SK-N-SH treated with all-trans-retinoic acid at 6 μM for 48 hours (cell line): ENCODE data around the gene CFDP1.
A peak's percentile ranks its signal among the peaks of the same experiment; 100 is the strongest.

Experiments
- ATAC-seq: fragments of 200-7000 bp; cut with Tn5 transposase; 3 replicates; pipeline ENCODE4 v1.9.1; 2020; ENCODE audit warnings: mild to moderate bottlenecking, moderate library complexity
- ARNTL ChIP-seq: fragments of 450-650 bp; formaldehyde crosslinking; IDR thresholded peaks from 2 replicates; pipeline ENCODE4 v1.5.0; 2020; ENCODE audit warnings: low read depth, mild to moderate bottlenecking, moderate library complexity, borderline replicate concordance
- BACH2 ChIP-seq: fragments of 250-450 bp; sonication (Bioruptor Pico); IDR thresholded peaks from 2 replicates; pipeline ENCODE4 v1.9.0; 2021; ENCODE audit warnings: mild to moderate bottlenecking, borderline replicate concordance
- CSRNP3 ChIP-seq: fragments of 250-450 bp; sonication (Bioruptor Pico); IDR thresholded peaks from 2 replicates; pipeline ENCODE4 v1.5.1; 2021; ENCODE audit warnings: mild to moderate bottlenecking, moderate library complexity
- ESRRG ChIP-seq: fragments of 250-450 bp; sonication (Bioruptor Pico); IDR thresholded peaks from 2 replicates; pipeline ENCODE4 v1.6.1; 2021; ENCODE audit warnings: mild to moderate bottlenecking
- GLIS3 ChIP-seq: fragments of 250-450 bp; sonication (Bioruptor Pico); IDR thresholded peaks from 2 replicates; pipeline ENCODE4 v1.5.0; 2020; ENCODE audit warnings: mild to moderate bottlenecking, moderate library complexity
- ISL1 ChIP-seq: fragments of 250-450 bp; sonication (Bioruptor Pico); IDR thresholded peaks from 2 replicates; pipeline ENCODE4 v2.1.2; 2022; ENCODE audit warnings: mild to moderate bottlenecking, moderate library complexity
- OSR1 ChIP-seq: fragments of 250-450 bp; sonication (Bioruptor Pico); IDR thresholded peaks from 2 replicates; pipeline ENCODE4 v1.8.0; 2022; ENCODE audit warnings: moderate library complexity, mild to moderate bottlenecking, inconsistent platforms
- PPARA ChIP-seq: fragments of 250-450 bp; sonication (Bioruptor Pico); IDR thresholded peaks from 2 replicates; pipeline ENCODE4 v1.5.0; 2020; ENCODE audit warnings: mild to moderate bottlenecking, borderline replicate concordance
- RARB ChIP-seq: fragments of 250-450 bp; sonication (Bioruptor Pico); IDR thresholded peaks from 2 replicates; pipeline ENCODE4 v1.8.0; 2021; ENCODE audit warnings: mild to moderate bottlenecking, moderate library complexity
- SNAI2 ChIP-seq: fragments of 250-450 bp; sonication (Bioruptor Pico); IDR thresholded peaks from 2 replicates; pipeline ENCODE4 v1.5.0; 2020; ENCODE audit warnings: mild to moderate bottlenecking, moderate library complexity
- TCF4 ChIP-seq: fragments of 250-450 bp; sonication (Bioruptor Pico); IDR thresholded peaks from 2 replicates; pipeline ENCODE4 v1.8.0; 2021; ENCODE audit warnings: mild to moderate bottlenecking, moderate library complexity, borderline replicate concordance
- TOX ChIP-seq: fragments of 250-450 bp; sonication (Bioruptor Pico); IDR thresholded peaks from 2 replicates; pipeline ENCODE4 v1.8.0; 2021; ENCODE audit warnings: mild to moderate bottlenecking, moderate library complexity, borderline replicate concordance
- ZC3H10 ChIP-seq: fragments of 250-450 bp; sonication (Bioruptor Pico); IDR thresholded peaks from 2 replicates; pipeline ENCODE4 v1.5.1; 2021; ENCODE audit warnings: mild to moderate bottlenecking, moderate library complexity
- ZFP30 ChIP-seq: fragments of 450-650 bp; formaldehyde crosslinking; IDR thresholded peaks from 2 replicates; pipeline ENCODE4 v1.5.0; 2022; ENCODE audit warnings: mild to moderate bottlenecking, moderate library complexity
- ZNF565 ChIP-seq: fragments of 450-650 bp; formaldehyde crosslinking; conservative IDR thresholded peaks from 2 replicates; pipeline ENCODE4 v1.5.0; 2020; ENCODE audit warnings: low read depth, mild to moderate bottlenecking, moderate library complexity
- ZNF8 ChIP-seq: fragments of 450-650 bp; formaldehyde crosslinking; IDR thresholded peaks from 2 replicates; pipeline ENCODE4 v1.5.0; 2020; ENCODE audit warnings: mild to moderate bottlenecking, moderate library complexity
- TF ChIP-seq, protein P1 (sequence below): fragments of 250-450 bp; sonication (Bioruptor Pico); IDR thresholded peaks from 2 replicates; pipeline ENCODE4 v1.5.0; 2020; ENCODE audit warnings: mild to moderate bottlenecking, moderate library complexity
- TF ChIP-seq, protein P2 (sequence below): fragments of 250-450 bp; sonication (Bioruptor Pico); IDR thresholded peaks from 2 replicates; pipeline ENCODE4 v1.8.0; 2021; ENCODE audit warnings: low read depth, mild to moderate bottlenecking, moderate library complexity, borderline replicate concordance
- TF ChIP-seq, protein P3 (sequence below): fragments of 250-450 bp; sonication (Bioruptor Pico); IDR thresholded peaks from 2 replicates; pipeline ENCODE4 v1.5.1; 2020; ENCODE audit warnings: low read depth, mild to moderate bottlenecking, moderate library complexity
- TF ChIP-seq, protein P4 (sequence below): fragments of 250-450 bp; sonication (Bioruptor Pico); IDR thresholded peaks from 2 replicates; pipeline ENCODE4 v1.8.0; 2020; ENCODE audit warnings: mild to moderate bottlenecking, moderate library complexity, borderline replicate concordance

CFDP1 gene

DNA sequence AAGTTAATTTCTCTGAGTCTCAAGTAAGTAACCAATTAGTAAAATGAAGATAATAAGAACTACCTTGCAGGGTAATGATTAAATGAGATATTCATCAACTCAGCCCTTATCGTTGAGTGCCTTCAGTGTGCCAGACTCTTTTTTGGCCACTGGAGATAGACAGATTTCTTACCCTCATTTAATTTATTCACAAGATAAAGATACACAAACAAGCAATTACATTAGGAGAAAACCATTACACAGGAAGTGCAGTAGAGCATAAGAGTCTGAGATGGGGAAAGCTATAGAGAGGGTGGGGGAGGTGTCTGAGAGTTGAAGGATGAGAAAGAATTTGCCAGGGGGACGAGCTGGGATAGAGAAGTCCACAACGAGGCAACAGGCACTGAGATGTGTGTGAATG, 109.4 kb downstream of the CFDP1 start:
- TF ChIP-seq SNAI2 (CRISPR knock-in tag) (no peak), ZNF8 (CRISPR knock-in tag) (peak; percentile 24; the same call in 1 of the 2 replicates), BACH2 (no peak), TCF4 (CRISPR knock-in tag) (peak; percentile 89), ISL1 (CRISPR knock-in tag) (peak; percentile 10; the same call in 1 of the 2 replicates)
- TF ChIP-seq, protein P1, sequence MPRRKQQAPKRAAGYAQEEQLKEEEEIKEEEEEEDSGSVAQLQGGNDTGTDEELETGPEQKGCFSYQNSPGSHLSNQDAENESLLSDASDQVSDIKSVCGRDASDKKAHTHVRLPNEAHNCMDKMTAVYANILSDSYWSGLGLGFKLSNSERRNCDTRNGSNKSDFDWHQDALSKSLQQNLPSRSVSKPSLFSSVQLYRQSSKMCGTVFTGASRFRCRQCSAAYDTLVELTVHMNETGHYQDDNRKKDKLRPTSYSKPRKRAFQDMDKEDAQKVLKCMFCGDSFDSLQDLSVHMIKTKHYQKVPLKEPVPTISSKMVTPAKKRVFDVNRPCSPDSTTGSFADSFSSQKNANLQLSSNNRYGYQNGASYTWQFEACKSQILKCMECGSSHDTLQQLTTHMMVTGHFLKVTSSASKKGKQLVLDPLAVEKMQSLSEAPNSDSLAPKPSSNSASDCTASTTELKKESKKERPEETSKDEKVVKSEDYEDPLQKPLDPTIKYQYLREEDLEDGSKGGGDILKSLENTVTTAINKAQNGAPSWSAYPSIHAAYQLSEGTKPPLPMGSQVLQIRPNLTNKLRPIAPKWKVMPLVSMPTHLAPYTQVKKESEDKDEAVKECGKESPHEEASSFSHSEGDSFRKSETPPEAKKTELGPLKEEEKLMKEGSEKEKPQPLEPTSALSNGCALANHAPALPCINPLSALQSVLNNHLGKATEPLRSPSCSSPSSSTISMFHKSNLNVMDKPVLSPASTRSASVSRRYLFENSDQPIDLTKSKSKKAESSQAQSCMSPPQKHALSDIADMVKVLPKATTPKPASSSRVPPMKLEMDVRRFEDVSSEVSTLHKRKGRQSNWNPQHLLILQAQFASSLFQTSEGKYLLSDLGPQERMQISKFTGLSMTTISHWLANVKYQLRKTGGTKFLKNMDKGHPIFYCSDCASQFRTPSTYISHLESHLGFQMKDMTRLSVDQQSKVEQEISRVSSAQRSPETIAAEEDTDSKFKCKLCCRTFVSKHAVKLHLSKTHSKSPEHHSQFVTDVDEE (CRISPR knock-in tag): peak; percentile 81
- no peak for ATAC-seq

DNA sequence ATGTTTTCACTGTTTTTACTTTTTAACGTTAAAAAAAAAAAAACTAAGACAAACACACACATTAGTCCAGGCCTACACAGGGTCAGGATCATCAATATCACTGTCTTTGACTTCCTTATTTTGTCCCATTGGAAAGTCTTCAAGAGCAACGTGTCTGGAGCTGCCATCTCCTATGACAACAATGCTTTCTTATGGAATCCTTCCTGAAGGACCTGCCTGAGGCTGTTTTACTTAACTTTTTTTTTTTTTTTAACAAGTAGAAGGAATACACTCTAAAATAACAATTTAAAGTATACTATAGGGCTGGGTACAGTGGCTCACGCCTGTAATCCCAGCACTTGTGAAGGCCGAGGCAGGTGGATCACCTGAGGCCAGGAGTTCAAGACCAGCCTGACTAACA, 110.1 kb downstream of the CFDP1 start:
- no peak for ATAC-seq
- TF ChIP-seq, protein P1 (CRISPR knock-in tag): no peak
- TF ChIP-seq, protein P2, sequence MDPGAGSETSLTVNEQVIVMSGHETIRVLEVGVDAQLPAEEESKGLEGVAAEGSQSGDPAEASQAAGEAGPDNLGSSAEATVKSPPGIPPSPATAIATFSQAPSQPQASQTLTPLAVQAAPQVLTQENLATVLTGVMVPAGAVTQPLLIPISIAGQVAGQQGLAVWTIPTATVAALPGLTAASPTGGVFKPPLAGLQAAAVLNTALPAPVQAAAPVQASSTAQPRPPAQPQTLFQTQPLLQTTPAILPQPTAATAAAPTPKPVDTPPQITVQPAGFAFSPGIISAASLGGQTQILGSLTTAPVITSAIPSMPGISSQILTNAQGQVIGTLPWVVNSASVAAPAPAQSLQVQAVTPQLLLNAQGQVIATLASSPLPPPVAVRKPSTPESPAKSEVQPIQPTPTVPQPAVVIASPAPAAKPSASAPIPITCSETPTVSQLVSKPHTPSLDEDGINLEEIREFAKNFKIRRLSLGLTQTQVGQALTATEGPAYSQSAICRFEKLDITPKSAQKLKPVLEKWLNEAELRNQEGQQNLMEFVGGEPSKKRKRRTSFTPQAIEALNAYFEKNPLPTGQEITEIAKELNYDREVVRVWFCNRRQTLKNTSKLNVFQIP (CRISPR knock-in tag): no peak
- TF ChIP-seq ZC3H10 (no peak), PPARA (CRISPR knock-in tag) (no peak), OSR1 (no peak), SNAI2 (CRISPR knock-in tag) (no peak), ZNF565 (CRISPR knock-in tag) (no peak), ARNTL (CRISPR knock-in tag) (no peak), ISL1 (CRISPR knock-in tag) (no peak), CSRNP3 (CRISPR knock-in tag) (no peak), ESRRG (CRISPR knock-in tag) (no peak), RARB (CRISPR knock-in tag) (no peak), ZFP30 (no peak)

DNA sequence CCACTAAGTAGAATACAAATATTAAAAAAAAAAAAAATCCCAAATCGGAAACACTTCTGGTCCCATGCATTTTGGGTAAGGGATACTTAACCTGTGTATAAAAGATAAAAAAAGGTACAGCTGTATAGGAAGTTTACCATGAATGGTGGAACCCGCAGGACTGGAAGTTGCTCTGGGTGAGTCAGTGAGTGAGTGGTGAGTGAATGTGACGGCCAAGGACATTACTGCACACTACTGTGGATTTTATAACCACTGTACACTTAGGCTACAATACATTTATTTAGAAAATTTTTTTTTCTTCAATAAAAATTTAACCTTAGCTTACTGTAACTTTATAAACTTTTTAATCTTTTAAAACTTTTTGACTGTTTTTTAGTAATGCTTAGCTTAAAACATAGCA, 110.6 kb downstream of the CFDP1 start:
- ATAC-seq: peak; percentile 51
- TF ChIP-seq TOX: no peak
- no peak for TF ChIP-seq ESRRG (CRISPR knock-in tag)
- no peak for TF ChIP-seq BACH2
- TF ChIP-seq, protein P3, sequence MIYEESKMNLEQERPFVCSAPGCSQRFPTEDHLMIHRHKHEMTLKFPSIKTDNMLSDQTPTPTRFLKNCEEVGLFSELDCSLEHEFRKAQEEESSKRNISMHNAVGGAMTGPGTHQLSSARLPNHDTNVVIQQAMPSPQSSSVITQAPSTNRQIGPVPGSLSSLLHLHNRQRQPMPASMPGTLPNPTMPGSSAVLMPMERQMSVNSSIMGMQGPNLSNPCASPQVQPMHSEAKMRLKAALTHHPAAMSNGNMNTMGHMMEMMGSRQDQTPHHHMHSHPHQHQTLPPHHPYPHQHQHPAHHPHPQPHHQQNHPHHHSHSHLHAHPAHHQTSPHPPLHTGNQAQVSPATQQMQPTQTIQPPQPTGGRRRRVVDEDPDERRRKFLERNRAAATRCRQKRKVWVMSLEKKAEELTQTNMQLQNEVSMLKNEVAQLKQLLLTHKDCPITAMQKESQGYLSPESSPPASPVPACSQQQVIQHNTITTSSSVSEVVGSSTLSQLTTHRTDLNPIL (CRISPR knock-in tag): no peak
- TF ChIP-seq, protein P2 (CRISPR knock-in tag): no peak
- TF ChIP-seq, protein P4, sequence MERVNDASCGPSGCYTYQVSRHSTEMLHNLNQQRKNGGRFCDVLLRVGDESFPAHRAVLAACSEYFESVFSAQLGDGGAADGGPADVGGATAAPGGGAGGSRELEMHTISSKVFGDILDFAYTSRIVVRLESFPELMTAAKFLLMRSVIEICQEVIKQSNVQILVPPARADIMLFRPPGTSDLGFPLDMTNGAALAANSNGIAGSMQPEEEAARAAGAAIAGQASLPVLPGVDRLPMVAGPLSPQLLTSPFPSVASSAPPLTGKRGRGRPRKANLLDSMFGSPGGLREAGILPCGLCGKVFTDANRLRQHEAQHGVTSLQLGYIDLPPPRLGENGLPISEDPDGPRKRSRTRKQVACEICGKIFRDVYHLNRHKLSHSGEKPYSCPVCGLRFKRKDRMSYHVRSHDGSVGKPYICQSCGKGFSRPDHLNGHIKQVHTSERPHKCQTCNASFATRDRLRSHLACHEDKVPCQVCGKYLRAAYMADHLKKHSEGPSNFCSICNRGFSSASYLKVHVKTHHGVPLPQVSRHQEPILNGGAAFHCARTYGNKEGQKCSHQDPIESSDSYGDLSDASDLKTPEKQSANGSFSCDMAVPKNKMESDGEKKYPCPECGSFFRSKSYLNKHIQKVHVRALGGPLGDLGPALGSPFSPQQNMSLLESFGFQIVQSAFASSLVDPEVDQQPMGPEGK (CRISPR knock-in tag): no peak
- no peak for TF ChIP-seq GLIS3 (CRISPR knock-in tag)
- no peak for TF ChIP-seq ZNF8 (CRISPR knock-in tag)
- no peak for TF ChIP-seq ZFP30
- TF ChIP-seq, all 23 proteins: peak for 0
